Activated CD8-positive, alpha-beta memory T cell treated with anti-CD3 and anti-CD28 coated beads for 1 hour (primary cell): Measurements from ENCODE around the gene NDUFA11.
"Not testable (repeated sequence)": the region's sequence is repeated elsewhere in the genome, so short reads cannot be mapped to it uniquely, and the experiment has no call there.

ENCODE experiments used
- DNase-seq, 2 donors: peaks; one replicate each; pipeline ENCODE4 v3.0.0-alpha.2; 2020; ENCODE audit warnings: low read depth in 1 of 2; ENCODE audit errors: extremely low read depth in 1 of 2

The NDUFA11 gene

GRCh38 chr19:5863030-5863665, 40.4 kb downstream of the NDUFA11 start:
- DNase-seq = no peak

- no peak for DNase-seq
Measured at GRCh38 chr19:5857203-5858081, 46.1 kb downstream of the NDUFA11 start.

- DNase-seq = not testable (repeated sequence)
Measured at GRCh38 chr19:5855151-5855550, 48.4 kb downstream of the NDUFA11 start.

- not testable (repeated sequence) for DNase-seq
Measured at GRCh38 chr19:5854121-5854520, 49.5 kb downstream of the NDUFA11 start.

- no peak for DNase-seq
Measured at GRCh38 chr19:5851302-5851701, 52.3 kb downstream of the NDUFA11 start, which contains the start of gene FUT3. Gene FUT3, minus strand, starts transcription at chr19:5851449.

- DNase-seq = no peak
Measured at GRCh38 chr19:5850743-5851293, 52.8 kb downstream of the NDUFA11 start.

- no peak for DNase-seq
Measured at GRCh38 chr19:5850189-5850588, 53.4 kb downstream of the NDUFA11 start.

GRCh38 chr19:5848621-5849020, 55.0 kb downstream of the NDUFA11 start:
- not testable (repeated sequence) for DNase-seq

- not testable (repeated sequence) for DNase-seq
Measured at GRCh38 chr19:5847846-5848245, 55.7 kb downstream of the NDUFA11 start.
